Endodermal cell (in vitro differentiated cells): ENCODE results near the gene ATOSB. TPM values are rescaled to one million over a fixed set of nuclear protein-coding genes. Genes with fewer than 3 reads are reported as not detected.

ENCODE experiments used
- DNase-seq: peaks from one replicate; pipeline ENCODE4 v3.0.0-alpha.2; 2017
- H3K27ac ChIP-seq: 2 replicates; pipeline ENCODE4 v1.5.1; 2013; ENCODE audit warnings: mild to moderate bottlenecking, low read depth, low read length, moderate library complexity
- H3K27me3 ChIP-seq: 2 replicates; pipeline ENCODE4 v1.6.1; 2013; ENCODE audit warnings: mild to moderate bottlenecking, low read length, moderate library complexity; ENCODE audit not compliant: insufficient read depth, control insufficient read depth, poor library complexity, severe bottlenecking
- H3K36me3 ChIP-seq: 2 replicates; pipeline ENCODE4 v1.7.0; 2013; ENCODE audit warnings: mild to moderate bottlenecking, low read length, moderate library complexity; ENCODE audit not compliant: control insufficient read depth, insufficient read depth
- H3K4me1 ChIP-seq: one replicate; pipeline ENCODE4 v1.7.0; 2013; ENCODE audit warnings: low read length; ENCODE audit not compliant: control insufficient read depth, insufficient read depth
- H3K4me3 ChIP-seq: 2 replicates; pipeline ENCODE4 v1.5.1; 2013; ENCODE audit warnings: mild to moderate bottlenecking, low read length, moderate library complexity
- H3K9ac ChIP-seq: 2 replicates; pipeline ENCODE4 v1.6.1; 2013; ENCODE audit warnings: mild to moderate bottlenecking, low read length, moderate library complexity; ENCODE audit not compliant: poor library complexity, severe bottlenecking; ENCODE audit errors: extremely low read depth
- H3K9me3 ChIP-seq: 2 replicates; pipeline ENCODE4 v1.6.1; 2013; ENCODE audit warnings: mild to moderate bottlenecking, low read length, moderate library complexity; ENCODE audit not compliant: control insufficient read depth
- H3K27ac Mint-ChIP-seq: 2 replicates; pipeline ENCODE4 v1.8.0; 2020; ENCODE audit warnings: mixed read lengths
- H3K27me3 Mint-ChIP-seq: 2 replicates; pipeline ENCODE4 v1.8.0; 2021; ENCODE audit warnings: mild to moderate bottlenecking, mixed read lengths; ENCODE audit not compliant: insufficient read depth
- H3K36me3 Mint-ChIP-seq: 2 replicates; pipeline ENCODE4 v1.8.0; 2020; ENCODE audit warnings: low read depth, mixed read lengths
- H3K4me1 Mint-ChIP-seq: 2 replicates; pipeline ENCODE4 v1.8.0; 2020; ENCODE audit warnings: mixed read lengths
- H3K4me3 Mint-ChIP-seq: 2 replicates; pipeline ENCODE4 v1.8.0; 2020; ENCODE audit warnings: mild to moderate bottlenecking, moderate library complexity, mixed read lengths
- H3K9me3 Mint-ChIP-seq: 2 replicates; pipeline ENCODE4 v1.8.0; 2020; ENCODE audit warnings: mild to moderate bottlenecking, mixed read lengths
- WGBS, 2 experiments: methylation state at CpG; one replicate each; pipeline versions ENCODE4 v1.1.5 to v1.1.7; 2013; ENCODE audit warnings: missing lambda C conversion rate in 2 of 2, mixed read lengths in 1 of 2; ENCODE audit not compliant: insufficient coverage in 1 of 2, insufficient read length in 1 of 2; 5-methylcytosine and 5-hydroxymethylcytosine counted together
- total RNA-seq, 2 donors: library from RNA; stranded (reverse); fragmentation: NEBNext Ultra II Directional in 1 of 2; extraction: Animal tissue kit (Norgen Biotek cat#: 25700) in 1 of 2; gene quantifications; 2 replicates in 1 of 2; 3 replicates in 1 of 2; pipeline ENCODE4 v1.2.1, GENCODE V29; 2021
- TF ChIP-seq, protein P1 (sequence below): fragments of 200-600 bp; sonication (generic); conservative IDR thresholded peaks from 2 replicates; pipeline ENCODE4 v1.5.0; 2021; ENCODE audit warnings: antibody characterized with exemption, mild to moderate bottlenecking

The ATOSB gene
- total RNA-seq, 2 donors from 2014 or later, result 21.1 to 22.7 TPM

DNA sequence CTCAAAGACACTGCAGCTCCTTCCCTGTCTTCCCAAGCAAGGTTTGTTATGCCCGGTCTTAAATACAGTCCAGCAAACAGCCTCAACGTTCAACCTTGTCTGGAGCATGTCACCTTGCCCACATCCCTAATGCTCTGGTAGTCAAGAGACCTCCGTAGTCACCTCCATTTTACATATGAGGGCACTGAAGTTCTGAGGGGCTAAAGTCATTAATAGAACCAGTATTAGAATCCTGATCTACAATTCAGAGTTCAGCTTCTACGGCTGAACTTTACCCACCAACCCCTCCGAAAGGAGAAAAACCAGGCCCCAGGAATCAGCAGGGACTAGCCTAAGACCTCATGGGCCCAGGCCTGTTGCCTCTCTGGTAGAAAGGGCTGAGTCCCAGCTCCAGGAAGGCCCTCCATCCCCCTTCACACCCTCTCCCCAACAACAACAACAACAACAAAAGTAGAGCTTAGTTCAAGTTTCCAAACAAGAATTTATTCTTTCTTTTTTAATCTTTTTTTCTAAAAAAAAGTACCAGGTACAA is 11.9 kb downstream of the ATOSB start:
- Histone ChIP-seq H3K9me3 (no peaks in the 10 kb centered on the region), H3K27me3 (no peaks in the 10 kb centered on the region), H3K9ac (peak overlapping the region; percentile 94), H3K27ac (peak overlapping the region; percentile 87), H3K36me3 (peaks cover 66% of the 10 kb centered on the region), H3K4me3 (peak overlapping the region; percentile 90), H3K4me1 (peaks cover 6% of the 10 kb centered on the region)
- no peak for DNase-seq
- 28 to 29% methylated on average over 5 of the region's 5 CpGs for WGBS, 2 experiments
- H3K9me3 Mint-ChIP-seq, result no peaks in the 10 kb centered on the region
- peaks cover 13% of the 10 kb centered on the region for H3K4me1 Mint-ChIP-seq
- H3K36me3 Mint-ChIP-seq, result peaks cover 53% of the 10 kb centered on the region
- no peaks in the 10 kb centered on the region for H3K27me3 Mint-ChIP-seq
- H3K27ac Mint-ChIP-seq, result peak overlapping the region; percentile 99
- H3K4me3 Mint-ChIP-seq, result peak overlapping the region; percentile 97
- TF ChIP-seq, protein P1, sequence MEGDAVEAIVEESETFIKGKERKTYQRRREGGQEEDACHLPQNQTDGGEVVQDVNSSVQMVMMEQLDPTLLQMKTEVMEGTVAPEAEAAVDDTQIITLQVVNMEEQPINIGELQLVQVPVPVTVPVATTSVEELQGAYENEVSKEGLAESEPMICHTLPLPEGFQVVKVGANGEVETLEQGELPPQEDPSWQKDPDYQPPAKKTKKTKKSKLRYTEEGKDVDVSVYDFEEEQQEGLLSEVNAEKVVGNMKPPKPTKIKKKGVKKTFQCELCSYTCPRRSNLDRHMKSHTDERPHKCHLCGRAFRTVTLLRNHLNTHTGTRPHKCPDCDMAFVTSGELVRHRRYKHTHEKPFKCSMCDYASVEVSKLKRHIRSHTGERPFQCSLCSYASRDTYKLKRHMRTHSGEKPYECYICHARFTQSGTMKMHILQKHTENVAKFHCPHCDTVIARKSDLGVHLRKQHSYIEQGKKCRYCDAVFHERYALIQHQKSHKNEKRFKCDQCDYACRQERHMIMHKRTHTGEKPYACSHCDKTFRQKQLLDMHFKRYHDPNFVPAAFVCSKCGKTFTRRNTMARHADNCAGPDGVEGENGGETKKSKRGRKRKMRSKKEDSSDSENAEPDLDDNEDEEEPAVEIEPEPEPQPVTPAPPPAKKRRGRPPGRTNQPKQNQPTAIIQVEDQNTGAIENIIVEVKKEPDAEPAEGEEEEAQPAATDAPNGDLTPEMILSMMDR, result no peak

GRCh38 chr9:35102769-35103659 is 12.6 kb downstream of the ATOSB start, which contains the start of gene STOML2:
Gene STOML2 (minus strand): TSS chr9:35103131. CDS start chr9:35103094, 37 bp downstream.
- Histone ChIP-seq H3K4me3 (peak within 1 kb of the TSS; percentile 90), H3K4me1 (peaks cover 6% of the 10 kb centered on the region), H3K27me3 (no peaks in the 10 kb centered on the region), H3K9ac (peak within 1 kb of the TSS; percentile 94), H3K27ac (peak within 1 kb of the TSS; percentile 87), H3K9me3 (no peaks in the 10 kb centered on the region), H3K36me3 (peaks cover 60% of the 10 kb centered on the region)
- Mint-ChIP-seq H3K27ac (peak within 1 kb of the TSS; percentile 99), H3K4me1 (peaks cover 13% of the 10 kb centered on the region), H3K9me3 (no peaks in the 10 kb centered on the region), H3K27me3 (no peaks in the 10 kb centered on the region), H3K4me3 (peak within 1 kb of the TSS; percentile 97), H3K36me3 (peaks cover 49% of the 10 kb centered on the region)
- DNase-seq, result peak; percentile 97
- TF ChIP-seq, protein P1, result no peak
- WGBS, 2 experiments, result 0 to 1% methylated on average over 39 to 57 of the region's 57 CpGs

- peak overlapping the region; percentile 90 for H3K4me3 ChIP-seq
- Mint-ChIP-seq H3K36me3 (peaks cover 49% of the 10 kb centered on the region), H3K4me3 (peak overlapping the region; percentile 97), H3K27me3 (no peaks in the 10 kb centered on the region), H3K4me1 (peaks cover 13% of the 10 kb centered on the region), H3K9me3 (no peaks in the 10 kb centered on the region), H3K27ac (peak overlapping the region; percentile 99)
- peaks cover 6% of the 10 kb centered on the region for H3K4me1 ChIP-seq
- no peaks in the 10 kb centered on the region for H3K9me3 ChIP-seq
- WGBS, 2 experiments, result 8 to 10% methylated on average over 10 of the region's 10 CpGs
- peak overlapping the region; percentile 94 for H3K9ac ChIP-seq
- DNase-seq, result no peak
- TF ChIP-seq, protein P1, result no peak
- no peaks in the 10 kb centered on the region for H3K27me3 ChIP-seq
- peak overlapping the region; percentile 87 for H3K27ac ChIP-seq
- peaks cover 58% of the 10 kb centered on the region for H3K36me3 ChIP-seq
Measured at GRCh38 chr9:35102465-35102768, 13.2 kb downstream of the ATOSB start.
